GM18507 (cell line): ENCODE data around the gene C2orf42.
"Not testable (repeated sequence)": the region's sequence is repeated elsewhere in the genome, so short reads cannot be mapped to it uniquely, and the experiment has no call there.

ENCODE experiments used
- DNase-seq: peaks from one replicate; pipeline ENCODE4 v3.0.0; 2011; ENCODE audit warnings: low read depth; ENCODE audit not compliant: insufficient read length; ENCODE audit errors: extremely low spot score
- FAIRE-seq: peaks from 2 replicates; lab custom pipeline; 2011; peaks lifted over from hg19 to GRCh38; lab: Jason Lieb, UNC

The C2orf42 gene

DNA sequence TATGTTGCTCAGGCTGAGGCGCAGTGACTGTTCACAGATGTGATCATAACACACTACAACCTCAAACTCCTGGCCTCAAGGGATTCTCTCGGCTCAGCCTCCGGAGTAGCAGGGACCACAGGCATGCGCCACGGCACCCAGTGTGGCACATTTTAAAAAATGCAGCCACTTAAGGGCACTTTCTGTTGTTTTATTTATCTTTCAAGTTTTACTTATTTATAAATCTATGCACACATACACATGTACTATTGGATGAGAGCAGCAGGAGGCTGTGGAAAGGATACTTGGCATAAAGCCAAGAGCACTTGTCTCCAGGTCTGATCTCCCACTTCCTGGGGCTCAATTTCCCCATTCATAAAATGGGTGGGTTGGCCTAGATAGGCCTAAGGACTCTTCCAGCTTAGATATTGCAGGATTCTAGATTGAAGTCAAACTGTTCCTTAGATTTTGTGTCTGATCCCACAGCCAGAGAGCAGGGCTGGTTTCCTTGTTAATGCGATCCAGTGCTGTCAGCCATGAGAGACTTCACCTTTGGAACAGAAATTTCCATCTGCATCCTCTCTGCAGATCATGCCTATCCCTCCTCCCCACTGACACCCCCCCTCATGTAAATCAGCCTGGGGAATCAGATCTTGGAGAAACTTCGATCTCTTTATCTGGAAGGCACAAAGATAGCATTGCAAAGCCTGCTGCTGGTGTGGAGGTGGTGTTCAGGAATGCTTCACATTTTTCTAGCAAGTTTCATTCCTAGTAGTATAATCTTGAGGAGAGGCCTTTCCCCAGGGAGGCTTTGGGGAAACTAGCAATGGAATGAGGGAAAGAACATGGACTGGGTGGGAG is 78.8 kb downstream of the C2orf42 start:
- FAIRE-seq (no peak), DNase-seq (no peak)

DNA sequence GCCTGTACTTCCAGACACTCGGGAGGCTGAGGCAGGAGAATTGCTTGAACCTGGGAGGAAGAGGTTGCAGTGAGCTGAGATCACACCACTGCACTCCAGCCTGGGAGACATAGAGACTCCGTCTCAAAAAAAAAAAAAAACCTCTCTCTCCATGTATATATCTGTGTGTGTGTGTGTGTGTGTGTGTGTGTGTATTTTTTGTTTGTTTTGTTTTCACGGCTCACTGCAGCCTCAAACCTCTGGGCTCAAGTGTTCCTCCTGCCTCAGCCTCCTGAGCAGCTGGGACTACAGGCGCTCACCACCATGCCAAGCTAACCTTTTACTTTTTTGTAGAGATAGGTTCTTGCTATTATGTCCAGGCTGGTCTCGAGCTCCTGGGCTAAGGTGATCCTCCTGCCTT is 80.4 kb downstream of the C2orf42 start:
- FAIRE-seq = not testable (repeated sequence)

DNA sequence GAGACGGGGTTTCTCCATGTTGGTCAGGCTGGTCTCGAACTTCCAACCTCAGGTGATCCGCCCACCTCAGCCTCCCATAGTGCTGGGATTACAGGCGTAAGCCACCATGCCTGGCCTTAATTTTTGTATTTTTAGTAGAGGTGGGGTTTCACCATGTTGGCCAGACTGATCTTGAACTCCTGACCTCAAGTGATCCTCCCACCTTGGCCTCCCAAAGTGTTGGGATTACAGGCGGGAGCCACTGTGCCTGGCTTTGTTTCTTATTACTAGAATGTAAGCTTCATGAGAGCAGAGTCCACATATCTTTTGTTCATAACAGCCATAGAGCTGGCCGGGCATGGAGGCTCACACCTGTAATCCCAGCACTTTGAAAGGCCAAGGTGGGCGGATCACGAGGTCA is 84.7 kb downstream of the C2orf42 start:
- not testable (repeated sequence) for FAIRE-seq, DNase-seq

More for the DNA sequence above, 80.4 kb downstream of the C2orf42 start:
- DNase-seq = not testable (repeated sequence)

DNA sequence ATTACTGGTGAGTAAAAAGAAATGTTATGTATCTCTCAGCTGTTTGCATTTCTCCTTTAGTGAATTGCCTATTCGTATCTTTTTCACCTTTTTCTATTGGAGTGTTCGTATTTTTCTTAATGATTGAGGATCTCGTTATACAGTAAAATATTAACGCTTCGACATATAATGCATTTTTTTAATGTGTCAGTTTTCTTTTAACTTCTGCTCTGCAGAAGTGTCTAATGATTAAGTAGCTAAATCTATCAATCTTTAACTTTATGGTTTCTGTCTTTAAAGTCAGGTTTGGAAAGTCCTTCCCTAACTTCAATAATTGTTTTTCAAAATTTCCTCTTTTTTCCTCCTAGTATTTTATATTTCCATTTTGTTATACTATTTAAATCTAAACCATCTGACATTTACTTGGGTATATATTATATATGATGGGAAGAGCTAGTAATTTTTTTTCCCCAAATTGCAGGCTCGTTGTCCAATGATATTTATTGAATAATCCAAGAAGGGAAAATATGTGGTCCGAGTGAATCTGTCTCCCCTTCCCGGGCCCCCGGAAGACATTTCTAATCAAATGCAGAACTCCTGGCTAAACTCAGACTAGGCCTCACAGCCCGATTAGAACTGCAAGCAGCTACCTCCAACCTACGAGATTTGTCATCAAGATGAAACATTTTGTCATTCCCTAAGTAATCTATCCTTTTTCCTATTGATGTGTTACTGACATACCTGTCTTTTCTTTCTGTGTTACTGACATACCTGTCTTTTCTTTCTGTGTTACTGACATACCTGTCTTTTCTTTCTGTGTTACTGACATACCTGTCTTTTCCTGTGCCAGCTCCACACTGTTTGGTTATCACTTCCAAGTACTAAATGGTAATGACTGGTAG is 86.3 kb downstream of the C2orf42 start:
- FAIRE-seq (peak; percentile 65), DNase-seq (no peak)

GRCh38 chr2:70103531-70104061 is 87.2 kb downstream of the C2orf42 start:
- FAIRE-seq (peak; percentile 84), DNase-seq (no peak)

GRCh38 chr2:70102323-70102905 is 88.4 kb downstream of the C2orf42 start:
- FAIRE-seq = peak; percentile 12
- not testable (repeated sequence) for DNase-seq

- not testable (repeated sequence) for DNase-seq, FAIRE-seq
Measured at GRCh38 chr2:70101686-70102085, 89.1 kb downstream of the C2orf42 start.

DNA sequence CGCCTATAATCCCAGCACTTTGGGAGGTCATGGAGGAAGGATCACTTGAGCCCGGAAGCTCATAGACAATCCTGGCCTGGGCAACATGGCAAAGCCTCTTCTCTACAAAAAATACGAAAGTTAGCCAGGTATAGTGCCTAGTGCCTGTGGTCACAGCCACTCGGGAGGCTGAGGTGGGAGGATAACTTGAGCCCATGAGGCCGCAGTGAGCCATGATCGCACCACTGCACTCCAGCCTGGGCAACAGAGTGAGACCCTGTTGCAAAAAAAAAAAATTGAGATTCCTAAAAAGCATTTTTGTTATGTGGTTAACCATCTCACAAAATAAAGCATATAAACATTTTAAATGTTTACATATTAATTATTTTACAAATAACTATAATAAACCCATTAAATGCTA is 89.6 kb downstream of the C2orf42 start:
- DNase-seq = no peak

More for the DNA sequence above, 89.6 kb downstream of the C2orf42 start:
- no peak for FAIRE-seq
